ACHN (cell line): ENCODE results near the gene SLC5A10.

ENCODE experiments used
- DNase-seq: peaks from one replicate; pipeline ENCODE4 v3.0.0-alpha.2; 2015
- in situ Hi-C: cut with HindIII; loops from 2 replicates; pipeline ENCODE4 v1.10.0; 2017; ENCODE audit warnings: low sequenced_read_pairs, low pct_ligation_motif_present, low pct_unique_long_range_greater_than_20kb

Gene SLC5A10

GRCh38 chr17:18961634-18962493, 9.9 kb downstream of the SLC5A10 start:
- no peak for DNase-seq
- in situ Hi-C loops: no loop called here

GRCh38 chr17:18962494-18962815, 10.5 kb downstream of the SLC5A10 start:
- DNase-seq: no peak
- in situ Hi-C loops: no loop called here

GRCh38 chr17:18963126-18964017, 11.4 kb downstream of the SLC5A10 start:
- in situ Hi-C loops: no loop called here
- no peak for DNase-seq

- in situ Hi-C loops: no loop called here
- no peak for DNase-seq
Observed at GRCh38 chr17:18964018-18964351, 12.0 kb downstream of the SLC5A10 start.

- in situ Hi-C loops: no loop called here
- DNase-seq: no peak
Observed at GRCh38 chr17:18964550-18964949, 12.6 kb downstream of the SLC5A10 start.

GRCh38 chr17:18965530-18966236, 13.7 kb downstream of the SLC5A10 start:
- in situ Hi-C loops: no loop called here
- DNase-seq: no peak

GRCh38 chr17:18966831-18967624, 15.1 kb downstream of the SLC5A10 start:
- DNase-seq: no peak
- in situ Hi-C loops: no loop called here

GRCh38 chr17:18967916-18968315, 16.0 kb downstream of the SLC5A10 start:
- in situ Hi-C loops: no loop called here
- no peak for DNase-seq

- DNase-seq: no peak
- in situ Hi-C loops: no loop called here
Observed at GRCh38 chr17:18968345-18968744, 16.4 kb downstream of the SLC5A10 start.

- in situ Hi-C loops: no loop called here
Observed at GRCh38 chr17:18968945-18969887, 17.3 kb downstream of the SLC5A10 start.

GRCh38 chr17:18970582-18971480, 18.9 kb downstream of the SLC5A10 start:
- no peak for DNase-seq
- in situ Hi-C loops: no loop called here

More at GRCh38 chr17:18968945-18969887, 17.3 kb downstream of the SLC5A10 start:
- peak; percentile 14 for DNase-seq

GRCh38 chr17:18971801-18972200, 19.8 kb downstream of the SLC5A10 start:
- in situ Hi-C loops: no loop called here
- no peak for DNase-seq

GRCh38 chr17:18974407-18975149, 22.6 kb downstream of the SLC5A10 start:
- in situ Hi-C loops: no loop called here
- DNase-seq: no peak

- in situ Hi-C loops: no loop called here
Observed at GRCh38 chr17:18975597-18975996, 23.6 kb downstream of the SLC5A10 start.

GRCh38 chr17:18976201-18976600, 24.2 kb downstream of the SLC5A10 start:
- no peak for DNase-seq
- in situ Hi-C loops: no loop called here

More at GRCh38 chr17:18975597-18975996, 23.6 kb downstream of the SLC5A10 start:
- DNase-seq: no peak

GRCh38 chr17:18977021-18977420, 25.1 kb downstream of the SLC5A10 start:
- in situ Hi-C loops: no loop called here
- no peak for DNase-seq
